Adrenal gland (tissue), 12 donors: ENCODE results near the gene UGP2. TPM values are rescaled to one million over a fixed set of nuclear protein-coding genes. Genes with fewer than 3 reads are reported as not detected.
A peak's percentile ranks its signal among the peaks of the same experiment; 100 is the strongest.

Experiments used
- DNase-seq, 7 donors: peaks; one replicate each; pipeline ENCODE4 v3.0.0-alpha.2; 2019 to 2020
- H3K27ac ChIP-seq, 5 donors: fragments of 200-600 bp; sonication (generic) in 4 of 5; 1 replicate in 3 of 5; 2 replicates in 2 of 5; pipeline versions ENCODE4 v1.5.1 to v1.8.0; 2016 to 2020; ENCODE audit warnings: mild to moderate bottlenecking in 1 of 5
- H3K27me3 ChIP-seq: fragments of 200-600 bp; 2 replicates; pipeline ENCODE4 v1.8.0; 2021
- H3K36me3 ChIP-seq, 2 donors: fragments of 200-600 bp; replicated peaks in 1 of 2; 1 replicate in 1 of 2; 2 replicates in 1 of 2; pipeline versions ENCODE4 v1.5.1 to v1.8.0; 2018 to 2022
- H3K4me1 ChIP-seq, 2 donors: fragments of 200-600 bp; replicated peaks in 1 of 2; 1 replicate in 1 of 2; 2 replicates in 1 of 2; pipeline versions ENCODE4 v1.5.1 to v1.8.0; 2018 to 2021
- H3K4me3 ChIP-seq, 4 donors: fragments of 200-600 bp; sonication (generic) in 3 of 4; one replicate each; pipeline ENCODE4 v1.5.1; 2016 to 2018
- H3K9me3 ChIP-seq, 3 donors: fragments of 200-600 bp; sonication (generic) in 1 of 3; replicated peaks in 1 of 3; 1 replicate in 2 of 3; 2 replicates in 1 of 3; pipeline versions ENCODE4 v1.5.1 to v1.8.0; 2016 to 2021
- CTCF ChIP-seq, 6 experiments: fragments of 450-650 bp in 4 of 6; fragments of 200-600 bp in 2 of 6; sonication (generic) in 1 of 6; IDR thresholded peaks; 1 replicate in 5 of 6; 2 replicates in 1 of 6; pipeline versions ENCODE4 v1.5.1 to v1.8.0; 2016 to 2021; ENCODE audit warnings: antibody characterized with exemption in 6 of 6, mild to moderate bottlenecking in 2 of 6, moderate library complexity in 1 of 6
- POLR2A ChIP-seq, 2 donors: fragments of 450-650 bp; IDR thresholded peaks; one replicate each; pipeline ENCODE4 v1.6.1; 2017; ENCODE audit warnings: antibody characterized with exemption in 2 of 2, mild to moderate bottlenecking in 2 of 2, moderate library complexity in 1 of 2
- WGBS, 4 donors: extraction: QIAGEN DNeasy Blood & Tissue Kit in 2 of 4; methylation state at CpG; one replicate each; pipeline versions ENCODE4 v1.1.5 to v1.1.7; 2013 to 2017; 5-methylcytosine and 5-hydroxymethylcytosine counted together
- intact Hi-C, 2 donors: fragments of 100-400 bp; cut with DNase I; formaldehyde crosslinking; loops; one replicate each; pipeline versions ENCODE4 v1.14.1 to v1.15.0; 2022 to 2023
- polyA plus RNA-seq, 3 donors: library from polyadenylated mRNA; stranded (reverse); fragments of 200-250 nt in 2 of 3; fragments of 350-450 nt in 1 of 3; fragmentation: Illumina TruSeq in 1 of 3; extraction: RNeasy Lipid Tissue Mini Kit (QIAGEN cat#74804) in 1 of 3; gene quantifications; one replicate each; pipeline ENCODE4 v1.2.3, GENCODE V29; 2013 to 2014
- total RNA-seq, 9 donors: library from RNA; depleted of rRNA in 4 of 9; stranded (reverse); fragments of >200 nt in 4 of 9; fragments of 120-200 nt in 1 of 9; fragmentation: NEBNext Ultra II Directional in 1 of 9; extraction: Animal tissue kit (Norgen Biotek cat#: 25700) in 1 of 9; gene quantifications; one replicate each; pipeline versions ENCODE4 v1.1.0 to v1.2.4, GENCODE V29; 2013 to 2023
- donor health status: healthy with polysubstance abuse.
- donor health status: Bipolar disorder and iron deficiency.
- donor health status: DM: yes; HTN: yes; CAD: no.
- donor health status: DM: no; HTN: no; CAD: no.
- donor health status: DM: no; HTN: no; CAD: no.
- donor health status: DM: yes; HTN: yes; CAD: no.

Gene UGP2
- total and polyA plus RNA-seq, 12 donors = 62.4 to 301 (median 106) TPM

- no peaks in the 10 kb centered on the region for H3K9me3 ChIP-seq
- H3K27me3 ChIP-seq = no peaks in the 10 kb centered on the region
- H3K4me3 ChIP-seq = no peak overlapping the region
- TF ChIP-seq POLR2A (IDR thresholded peaks at IDR 0.05) (no peak), CTCF (IDR thresholded peaks at IDR 0.05) (no peak)
- DNase-seq = no peak
- H3K4me1 ChIP-seq = no peaks in the 10 kb centered on the region
- intact Hi-C loops = no loop called here
- H3K36me3 ChIP-seq = no peaks in the 10 kb centered on the region
- 85 to 99% (median 96%) methylated on average over 3 of the region's 3 CpGs for WGBS, 4 donors
- H3K27ac ChIP-seq = no peak overlapping the region
These were observed 19.2 kb upstream of the UGP2 start for GRCh38 chr2:63822478-63822877.

GRCh38 chr2:63827749-63828148 is 13.9 kb upstream of the UGP2 start:
- peak in 2 of 7 donors; percentile 23 to 32 for DNase-seq
- TF ChIP-seq POLR2A (IDR thresholded peaks at IDR 0.05) (no peak), CTCF (IDR thresholded peaks at IDR 0.05) (no peak)
- Histone ChIP-seq H3K27ac (no peak overlapping the region), H3K4me3 (no peak overlapping the region), H3K9me3 (no peaks in the 10 kb centered on the region), H3K27me3 (no peaks in the 10 kb centered on the region), H3K36me3 (no peaks in the 10 kb centered on the region), H3K4me1 (no peaks in the 10 kb centered on the region)
- intact Hi-C loops = no loop called here

- intact Hi-C loops = no loop called here
- TF ChIP-seq POLR2A (IDR thresholded peaks at IDR 0.05) (no peak), CTCF (IDR thresholded peaks at IDR 0.05) (no peak)
- Histone ChIP-seq H3K4me3 (no peak overlapping the region), H3K36me3 (no peaks in the 10 kb centered on the region), H3K27ac (no peak overlapping the region), H3K4me1 (no peaks in the 10 kb centered on the region), H3K27me3 (no peaks in the 10 kb centered on the region), H3K9me3 (no peaks in the 10 kb centered on the region)
- WGBS, 4 donors = 72 to 92% (median 86%) methylated on average over 1 of the region's 1 CpG
- DNase-seq = no peak
These were observed 10.5 kb upstream of the UGP2 start for GRCh38 chr2:63831176-63831575.

- H3K4me1 ChIP-seq = no peaks in the 10 kb centered on the region
- H3K36me3 ChIP-seq = no peaks in the 10 kb centered on the region
- WGBS, 4 donors = 93 to 96% (median 94%) methylated on average over 2 of the region's 2 CpGs
- no peaks in the 10 kb centered on the region for H3K27me3 ChIP-seq
- H3K9me3 ChIP-seq = no peaks in the 10 kb centered on the region
- no peak overlapping the region for H3K4me3 ChIP-seq
- TF ChIP-seq CTCF (IDR thresholded peaks at IDR 0.05) = no peak
- TF ChIP-seq POLR2A (IDR thresholded peaks at IDR 0.05) = no peak
- H3K27ac ChIP-seq = no peak overlapping the region
- intact Hi-C loops = no loop called here
- DNase-seq = no peak
These were observed 7.3 kb upstream of the UGP2 start for GRCh38 chr2:63834401-63834800.
